ENCODE data around the gene TBXT.
"Not testable (repeated sequence)": the region's sequence is repeated elsewhere in the genome, so short reads cannot be mapped to it uniquely, and the experiment has no call there.

The TBXT gene, protein sequence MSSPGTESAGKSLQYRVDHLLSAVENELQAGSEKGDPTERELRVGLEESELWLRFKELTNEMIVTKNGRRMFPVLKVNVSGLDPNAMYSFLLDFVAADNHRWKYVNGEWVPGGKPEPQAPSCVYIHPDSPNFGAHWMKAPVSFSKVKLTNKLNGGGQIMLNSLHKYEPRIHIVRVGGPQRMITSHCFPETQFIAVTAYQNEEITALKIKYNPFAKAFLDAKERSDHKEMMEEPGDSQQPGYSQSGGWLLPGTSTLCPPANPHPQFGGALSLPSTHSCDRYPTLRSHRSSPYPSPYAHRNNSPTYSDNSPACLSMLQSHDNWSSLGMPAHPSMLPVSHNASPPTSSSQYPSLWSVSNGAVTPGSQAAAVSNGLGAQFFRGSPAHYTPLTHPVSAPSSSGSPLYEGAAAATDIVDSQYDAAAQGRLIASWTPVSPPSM

DNA sequence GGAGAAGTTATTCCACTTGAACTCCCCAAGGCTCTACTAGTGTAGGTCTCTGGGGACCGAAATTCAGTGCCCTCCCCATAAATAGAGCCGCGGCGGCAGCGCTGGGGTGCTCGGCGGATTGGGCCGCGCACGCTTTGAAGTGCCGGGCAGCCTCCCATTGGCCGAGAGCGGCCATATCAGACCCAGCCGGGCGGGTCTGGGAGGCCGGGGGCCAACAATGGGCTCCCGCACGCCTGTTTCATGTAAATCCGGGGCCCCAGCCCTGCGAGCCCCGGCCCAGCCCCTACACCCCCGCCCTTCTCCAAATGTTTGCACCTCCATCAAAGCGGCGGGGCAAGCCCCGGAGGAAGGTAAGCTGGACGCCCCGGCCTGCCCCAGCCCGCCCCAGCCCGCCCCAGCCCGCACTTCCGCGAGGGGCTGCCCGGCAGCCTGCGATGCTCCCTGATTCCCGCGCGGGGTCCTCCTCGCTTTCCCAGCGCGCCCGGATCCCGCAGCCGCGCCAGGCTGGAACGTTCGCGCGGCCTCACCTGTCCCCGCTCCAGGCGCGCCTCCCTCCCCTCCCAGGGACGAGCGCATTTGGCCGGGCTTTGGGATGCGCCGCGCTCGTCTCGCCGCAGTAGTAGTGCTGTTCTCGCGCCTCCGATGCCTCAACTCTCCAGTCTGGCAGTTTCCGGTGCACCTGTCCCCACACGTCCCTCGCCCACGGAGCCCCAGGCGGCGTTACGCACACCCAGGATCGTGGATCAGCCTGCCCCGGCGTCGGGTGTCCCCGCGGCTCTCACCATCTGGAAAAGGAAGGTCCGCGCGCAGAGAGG is at the start of gene TBXT:
TBXT (minus strand) TSS at position 51 of the 815 bp plus-strand sequence. CDS start 260 bp downstream, outside the sequence.
- DNase-seq (ENCODE audit: low read depth, low spot score) = peak; percentile 76

DNA sequence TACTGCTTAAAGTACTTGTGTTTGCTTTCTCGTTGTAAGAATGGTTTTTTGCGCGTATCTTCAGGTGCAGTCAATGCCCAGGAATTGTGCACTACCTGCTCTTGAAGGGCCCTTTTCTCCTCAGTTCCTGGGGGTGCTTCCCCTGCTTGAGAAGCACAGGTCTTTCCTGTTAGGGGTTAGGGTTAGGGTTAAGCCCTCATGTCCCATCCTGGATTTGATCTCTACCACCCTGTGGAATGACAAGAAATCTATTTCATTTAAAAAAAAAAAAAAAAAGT is 39.6 kb upstream of the TBXT start:
- DNase-seq (ENCODE audit: low read depth, low spot score) = no peak

DNA sequence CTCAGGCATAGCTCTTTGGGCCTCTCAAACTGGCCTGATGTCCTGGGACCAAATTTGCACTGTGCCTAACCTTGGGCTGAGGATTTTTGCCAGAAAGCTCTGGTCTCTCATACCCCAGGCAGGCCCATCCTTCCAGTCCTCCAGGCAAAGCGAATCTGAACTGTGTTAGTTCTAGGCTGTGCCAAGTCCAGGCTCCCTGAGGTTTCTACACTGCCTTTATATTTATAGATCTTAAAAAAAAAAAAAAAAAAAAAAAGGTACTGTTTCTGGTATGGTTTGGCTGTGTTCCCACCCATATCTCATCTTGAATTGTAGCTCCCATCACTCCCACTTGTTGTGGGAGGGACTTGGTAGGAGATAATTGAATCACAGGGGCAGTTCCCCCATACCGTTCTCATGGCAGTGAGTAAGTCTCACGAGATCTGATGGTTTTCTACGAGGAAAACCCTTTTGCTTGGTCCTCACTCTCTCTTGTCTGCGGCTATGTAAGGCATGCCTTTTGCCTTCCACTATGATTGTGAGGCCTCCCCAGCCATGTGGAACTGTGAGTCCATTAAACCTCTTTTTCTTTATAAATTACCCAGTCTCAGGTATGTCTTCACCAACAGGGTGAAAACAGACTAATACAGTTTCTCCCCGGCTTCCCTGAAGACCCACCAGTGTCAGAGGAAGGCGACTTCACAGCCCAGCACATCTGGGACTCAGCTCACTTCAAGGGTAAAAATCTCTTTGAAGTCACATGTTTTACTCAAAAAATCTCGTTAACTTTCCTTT is 39.0 kb upstream of the TBXT start:
- no peak for DNase-seq (ENCODE audit: low read depth, low spot score)

DNA sequence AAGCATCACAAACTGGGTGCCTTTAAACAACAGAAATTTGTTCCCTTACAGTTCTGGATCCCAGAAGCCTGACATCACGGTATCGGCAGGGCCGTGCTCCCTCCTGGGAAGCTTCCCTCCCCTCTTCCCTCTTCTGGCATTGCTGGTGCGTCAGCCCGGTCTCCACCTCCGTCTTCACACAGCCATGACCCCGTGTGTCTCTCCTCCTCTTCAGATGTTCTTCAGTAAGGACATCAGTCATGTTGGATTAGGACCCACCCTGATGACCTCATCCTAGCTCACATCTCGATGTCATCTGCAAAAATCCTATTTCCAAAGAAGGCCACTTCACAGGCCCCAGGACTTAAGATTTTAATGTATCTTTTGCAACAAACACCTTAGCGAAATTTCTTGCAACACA is 38.4 kb upstream of the TBXT start:
- DNase-seq (ENCODE audit: low read depth, low spot score) = no peak

DNA sequence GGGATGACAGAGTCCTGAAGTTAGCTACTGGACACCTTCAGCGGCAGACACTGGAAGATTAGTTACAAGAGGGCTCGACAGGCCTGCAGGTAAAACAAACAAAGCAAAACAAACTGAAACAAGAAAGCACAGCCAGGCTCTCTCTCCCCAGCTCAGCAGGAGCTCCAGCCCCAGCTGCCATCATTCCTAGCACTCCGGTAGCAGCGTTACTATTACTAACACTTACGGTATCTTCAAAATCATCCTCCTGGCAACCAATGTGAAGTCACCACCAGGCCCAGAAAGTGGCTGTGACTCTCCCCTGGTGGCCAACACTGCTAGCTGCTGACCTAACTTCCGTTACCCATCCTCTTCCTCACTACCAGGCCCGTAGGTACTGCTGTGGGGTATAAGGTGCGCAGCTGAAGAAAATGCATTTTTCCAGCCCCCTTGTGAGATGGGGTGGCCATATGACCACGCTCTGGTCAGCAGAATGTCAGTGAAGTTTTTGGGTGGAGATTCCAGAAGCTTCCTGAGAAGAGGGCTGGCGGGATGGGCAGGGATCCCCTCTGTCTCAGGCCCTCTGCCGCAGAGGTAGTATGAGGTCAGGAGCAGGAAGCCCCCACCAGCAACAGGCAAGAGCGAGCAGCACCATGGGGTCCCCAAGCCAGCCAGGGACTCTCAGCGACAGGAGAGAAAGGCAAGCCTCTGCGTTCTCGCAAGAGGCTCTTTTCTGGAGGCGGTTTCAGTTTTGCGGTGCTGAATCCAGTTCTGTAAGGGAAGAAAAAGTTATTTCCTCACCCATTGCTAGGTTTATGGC is 37.4 kb upstream of the TBXT start:
- peak; percentile 69 for DNase-seq (ENCODE audit: low read depth, low spot score)

DNA sequence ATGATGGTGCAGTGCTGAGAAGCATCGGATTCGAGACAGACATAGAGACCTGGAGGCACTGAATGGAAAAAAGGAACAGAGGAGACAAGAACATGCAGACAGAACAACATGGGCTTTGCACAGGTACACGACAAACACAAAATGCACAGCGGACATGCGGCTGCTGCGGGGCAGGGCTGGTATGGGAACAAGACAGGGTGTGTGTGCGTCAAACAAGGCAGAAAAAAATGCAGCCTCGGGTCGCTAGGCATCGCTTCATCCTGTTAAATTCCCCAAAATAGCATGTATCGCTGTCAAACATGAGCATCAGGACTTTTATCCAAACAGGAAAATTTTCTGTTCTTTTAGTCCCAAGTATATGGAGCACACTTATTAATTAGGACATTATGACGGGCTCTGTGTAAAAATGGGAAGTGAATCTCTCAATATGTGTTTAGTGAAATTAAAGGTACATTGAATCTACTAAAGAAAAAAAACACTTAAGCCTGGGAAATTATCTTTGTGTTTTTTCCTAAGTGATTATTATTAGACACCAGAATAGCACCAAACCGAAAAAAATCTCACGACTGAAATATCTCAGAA is 36.1 kb upstream of the TBXT start:
- no peak for DNase-seq (ENCODE audit: low read depth, low spot score)

DNA sequence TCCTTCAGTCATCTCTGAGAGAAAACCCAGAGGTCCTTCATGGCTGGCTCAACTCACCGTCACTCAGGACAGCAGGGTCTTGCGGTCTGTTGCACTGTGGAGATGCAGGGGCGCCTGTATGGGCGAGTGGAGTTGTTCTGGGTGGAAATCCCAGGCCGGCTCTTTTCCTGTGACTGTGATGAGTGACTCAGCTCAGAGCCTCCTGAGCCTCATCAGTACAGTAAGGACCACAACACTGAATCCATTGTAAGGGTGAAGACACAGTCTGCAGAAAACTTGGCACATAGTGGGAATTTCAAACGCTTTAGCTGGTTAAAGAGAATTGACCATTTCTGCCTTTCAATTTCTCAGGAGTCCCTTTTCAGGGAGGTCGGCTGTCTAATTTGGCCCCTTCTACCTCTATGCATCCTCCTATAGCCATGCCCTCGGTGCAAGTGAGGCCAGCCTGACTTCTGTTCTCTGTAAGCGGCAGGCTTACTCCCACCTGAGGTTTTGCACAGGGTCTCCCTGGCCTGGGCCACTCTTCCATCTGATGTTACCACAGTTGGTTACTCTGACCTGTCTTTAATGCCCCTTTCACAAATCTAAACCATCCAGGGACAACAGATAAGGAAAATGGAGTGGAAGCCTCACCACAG is 35.5 kb upstream of the TBXT start:
- DNase-seq (ENCODE audit: low read depth, low spot score) = no peak

DNA sequence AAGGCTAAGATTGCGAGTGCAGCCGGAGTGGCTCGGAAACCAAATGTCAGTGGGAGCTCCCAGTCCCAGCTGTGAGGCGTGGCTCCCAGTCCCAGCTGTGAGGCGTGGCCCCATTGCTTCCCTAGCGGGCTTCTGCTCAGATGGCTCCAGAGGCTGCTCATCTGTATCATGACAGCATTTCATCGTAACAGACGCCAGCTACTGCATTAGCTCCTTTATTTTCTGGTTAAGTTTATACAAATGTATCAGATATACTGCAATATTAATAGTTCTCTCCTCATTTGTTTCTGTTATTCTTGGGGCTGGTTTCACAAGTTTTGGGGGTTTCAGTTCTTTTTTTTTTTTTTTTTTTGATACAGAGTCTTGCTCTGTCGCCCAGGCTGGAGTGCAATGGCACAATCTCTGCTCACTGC is 34.7 kb upstream of the TBXT start:
- no peak for DNase-seq (ENCODE audit: low read depth, low spot score)

DNA sequence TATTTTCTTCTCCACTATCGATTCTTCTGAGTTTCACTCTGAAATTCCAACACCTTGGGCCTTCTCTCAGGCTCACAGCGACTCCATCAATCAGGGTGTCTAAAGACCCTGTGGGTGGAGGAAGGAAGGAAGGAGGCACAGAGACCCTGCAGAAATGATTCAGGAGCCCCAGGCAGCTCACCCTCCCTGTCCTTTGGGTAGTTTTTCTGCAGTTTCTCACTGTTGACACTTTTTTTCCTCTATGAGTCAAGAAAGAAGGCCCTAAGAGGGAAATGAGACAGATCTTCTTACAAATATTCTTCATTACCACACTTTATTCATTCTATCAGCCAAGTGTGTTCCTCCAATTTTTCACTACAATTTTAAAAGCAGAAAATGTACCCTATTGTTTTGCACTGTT is 34.2 kb upstream of the TBXT start:
- no peak for DNase-seq (ENCODE audit: low read depth, low spot score)

DNA sequence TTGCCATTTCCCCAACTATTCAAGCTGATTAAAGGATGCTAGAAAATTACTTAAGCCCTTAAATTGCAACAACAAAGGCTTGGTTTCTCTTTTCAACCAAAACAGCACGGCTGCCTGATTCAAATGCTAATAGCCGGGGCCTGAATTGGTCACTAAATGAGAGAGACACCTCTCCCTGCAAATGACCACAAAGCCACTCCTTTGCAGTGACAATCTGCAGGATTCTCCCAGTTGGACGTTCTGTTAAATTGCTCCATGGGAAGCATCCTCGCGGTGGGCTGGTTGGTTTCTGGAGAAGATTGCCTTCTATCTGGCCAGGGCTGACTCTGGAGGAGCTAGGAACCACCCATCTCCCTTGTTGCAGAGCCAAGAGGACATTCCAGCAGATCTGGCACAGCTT is 29.7 kb upstream of the TBXT start:
- peak; percentile 74 for DNase-seq (ENCODE audit: low read depth, low spot score)

DNA sequence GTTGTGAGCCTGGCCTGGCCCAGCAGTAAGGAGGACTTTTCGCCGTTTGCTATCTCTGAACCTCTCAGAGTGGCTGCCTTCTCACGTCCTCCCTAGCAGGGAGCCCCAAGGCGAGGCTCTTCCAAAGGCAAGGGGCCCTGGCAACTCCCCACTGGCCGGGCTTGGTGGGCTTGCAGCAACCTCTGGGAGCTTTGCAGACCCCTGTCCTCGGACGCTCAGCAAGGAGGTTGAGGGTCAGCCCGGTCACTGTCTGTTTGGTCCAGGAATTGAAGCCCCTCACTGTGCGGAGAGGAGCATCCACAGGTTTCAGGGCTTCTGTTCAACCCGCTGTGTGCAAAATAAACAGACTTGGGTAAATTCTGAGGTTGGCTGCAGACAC is 28.2 kb upstream of the TBXT start:
- DNase-seq (ENCODE audit: low read depth, low spot score) = no peak

DNA sequence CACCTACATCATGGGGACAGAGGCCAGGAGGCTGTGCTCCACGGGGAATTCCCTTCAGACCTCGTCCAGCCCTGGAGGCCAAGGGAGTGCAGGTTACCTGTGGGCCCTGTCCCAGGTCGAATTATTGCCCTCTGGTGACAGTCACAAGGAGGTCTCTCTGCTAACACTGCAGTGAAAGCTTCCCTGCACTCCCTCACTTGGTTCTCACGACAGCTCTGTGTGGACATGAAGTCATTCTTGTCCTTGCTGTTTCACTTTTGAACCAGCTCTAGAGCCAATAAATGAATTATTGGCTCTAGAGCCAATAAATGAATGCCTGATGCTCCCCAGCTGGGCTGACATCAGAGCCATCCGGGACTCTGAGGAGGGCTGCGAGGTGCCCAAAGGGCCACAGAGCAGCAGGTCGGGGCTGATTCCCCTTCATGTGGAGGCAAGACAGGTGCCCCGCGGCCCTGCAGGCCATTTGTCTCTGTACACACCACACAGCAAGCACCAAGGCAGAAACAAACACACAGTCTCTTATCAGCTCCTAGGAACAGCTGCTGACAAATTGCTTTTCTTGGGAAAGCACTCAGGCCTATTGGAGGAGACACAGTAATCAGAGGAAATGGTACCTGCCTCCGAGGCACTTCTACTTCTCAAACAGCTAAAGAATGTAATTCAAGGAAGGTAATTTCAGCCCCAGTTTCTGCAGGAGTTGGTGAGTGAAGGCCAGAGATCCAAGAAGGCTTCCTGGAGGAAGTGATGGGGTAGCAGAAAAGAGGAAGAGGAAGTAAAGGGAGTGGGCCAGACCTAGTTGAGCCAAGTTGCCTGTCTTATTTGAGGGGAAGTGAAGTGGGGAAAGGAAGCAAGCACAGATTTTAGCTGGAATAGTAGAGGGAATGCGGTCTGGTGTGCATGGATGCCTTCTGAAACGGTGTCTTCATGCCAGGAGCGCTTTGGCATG is 27.5 kb upstream of the TBXT start:
- peak; percentile 91 for DNase-seq (ENCODE audit: low read depth, low spot score)

DNA sequence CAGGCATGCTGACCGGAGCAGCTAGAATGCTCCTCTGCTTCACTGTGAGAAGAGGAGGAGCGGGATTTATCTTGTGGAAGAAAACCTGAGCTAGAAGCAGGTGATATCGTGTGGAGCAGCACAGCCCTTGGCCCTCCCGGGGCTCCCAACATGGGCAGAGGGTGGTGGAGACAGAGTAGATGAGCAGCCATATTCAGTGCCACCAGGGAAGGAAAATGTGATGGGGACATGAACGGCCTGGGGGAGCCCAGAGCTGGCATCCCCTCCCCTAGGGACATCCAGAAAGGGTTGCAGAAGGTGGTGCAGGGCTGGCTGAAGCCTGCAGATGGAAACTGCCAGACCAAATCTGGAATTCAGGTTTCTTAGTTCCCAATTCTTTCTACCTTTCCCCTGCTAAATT is 24.9 kb upstream of the TBXT start:
- DNase-seq (ENCODE audit: low read depth, low spot score) = no peak

DNA sequence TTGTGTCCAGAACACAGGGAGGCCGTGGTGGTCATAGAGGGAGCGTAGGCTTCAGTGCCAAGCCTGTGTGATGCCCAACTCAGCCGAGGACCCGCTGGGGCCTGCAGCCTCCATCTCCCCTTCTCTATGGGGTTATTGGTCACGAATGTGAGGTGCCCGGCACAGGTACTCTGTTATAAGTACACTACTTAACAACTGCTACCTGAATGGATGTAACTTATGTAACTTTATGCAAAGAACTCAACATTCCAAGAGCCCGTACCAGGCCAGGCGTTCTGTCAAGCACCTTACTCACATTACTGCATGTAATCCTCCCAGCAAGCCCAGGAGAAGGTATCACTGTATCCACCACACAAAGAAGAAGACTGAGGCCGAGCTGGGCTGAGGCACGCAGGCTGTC is 24.5 kb upstream of the TBXT start:
- DNase-seq (ENCODE audit: low read depth, low spot score) = no peak

DNA sequence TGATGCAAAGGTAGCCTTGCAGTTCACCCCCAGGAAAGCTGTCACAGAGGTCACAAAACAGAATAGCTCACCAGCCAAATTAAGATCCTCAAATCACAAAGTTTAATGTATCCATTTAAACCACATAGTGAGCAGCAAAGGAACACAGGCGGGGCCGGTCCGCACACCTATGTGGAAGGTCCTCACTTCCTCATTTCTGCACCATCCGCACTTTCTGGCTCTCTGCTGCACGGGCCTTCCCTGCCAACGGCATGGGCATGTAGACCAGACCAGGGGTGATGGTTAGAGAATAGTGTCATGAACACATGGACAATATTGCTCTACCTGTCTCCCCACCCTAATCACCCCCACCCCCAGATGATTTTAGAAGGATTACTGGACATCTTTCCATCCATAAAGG is 12.1 kb upstream of the TBXT start:
- DNase-seq (ENCODE audit: low read depth, low spot score) = no peak

DNA sequence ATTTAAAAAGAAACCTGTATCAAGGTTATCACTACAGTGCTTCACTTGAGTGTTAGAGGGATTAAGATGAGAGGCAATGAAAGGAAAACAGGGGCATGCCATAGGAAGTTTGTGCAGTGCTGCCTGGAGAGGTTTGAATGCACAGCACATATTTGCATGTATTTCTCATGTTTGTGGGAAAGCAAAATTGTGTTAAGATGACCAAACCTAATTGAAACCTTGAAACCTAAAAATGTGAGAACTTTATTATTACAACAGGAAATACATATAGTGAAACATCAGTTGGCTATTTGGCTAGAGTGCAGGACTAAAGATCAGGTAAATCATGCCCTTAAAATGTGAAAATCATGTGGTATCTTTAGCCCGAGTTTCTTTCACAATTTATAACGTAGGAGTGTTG is 8.5 kb upstream of the TBXT start:
- no peak for DNase-seq (ENCODE audit: low read depth, low spot score)

DNA sequence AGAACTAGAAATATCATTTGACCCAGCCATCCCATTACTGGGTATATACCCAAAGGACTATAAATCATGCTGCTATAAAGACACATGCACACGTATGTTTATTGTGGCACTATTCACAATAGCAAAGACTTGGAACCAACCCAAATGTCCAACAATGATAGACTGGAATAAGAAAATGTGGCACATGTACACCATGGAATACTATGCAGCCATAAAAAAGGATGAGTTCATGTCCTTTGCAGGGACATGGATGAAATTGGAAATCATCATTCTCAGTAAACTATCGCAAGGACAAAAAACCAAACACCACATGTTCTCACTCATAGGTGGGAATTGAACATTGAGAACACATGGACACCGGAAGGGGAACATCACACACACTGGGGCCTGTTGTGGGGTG is 7.4 kb upstream of the TBXT start:
- not testable (repeated sequence) for DNase-seq (ENCODE audit: low read depth, low spot score)

DNA sequence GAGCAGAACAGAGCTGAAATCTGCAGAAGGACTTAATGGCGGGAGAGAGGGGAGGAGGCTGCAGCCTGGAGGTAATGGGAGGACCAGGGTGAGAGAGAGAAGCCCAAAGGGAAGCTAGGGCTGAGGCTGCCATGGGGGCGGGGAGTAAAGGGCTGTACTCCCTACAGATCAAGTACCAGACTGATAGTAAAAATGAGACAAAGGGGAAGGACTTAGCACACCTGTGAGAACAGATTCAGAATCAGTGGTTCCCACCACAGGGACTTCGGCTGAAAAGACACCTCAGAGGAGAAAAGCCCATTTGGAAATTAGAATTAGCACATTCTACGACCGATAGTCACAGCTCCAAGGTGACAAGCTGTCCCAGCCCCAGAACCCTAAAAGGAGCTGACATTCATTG is 6.4 kb upstream of the TBXT start:
- no peak for DNase-seq (ENCODE audit: low read depth, low spot score)

DNA sequence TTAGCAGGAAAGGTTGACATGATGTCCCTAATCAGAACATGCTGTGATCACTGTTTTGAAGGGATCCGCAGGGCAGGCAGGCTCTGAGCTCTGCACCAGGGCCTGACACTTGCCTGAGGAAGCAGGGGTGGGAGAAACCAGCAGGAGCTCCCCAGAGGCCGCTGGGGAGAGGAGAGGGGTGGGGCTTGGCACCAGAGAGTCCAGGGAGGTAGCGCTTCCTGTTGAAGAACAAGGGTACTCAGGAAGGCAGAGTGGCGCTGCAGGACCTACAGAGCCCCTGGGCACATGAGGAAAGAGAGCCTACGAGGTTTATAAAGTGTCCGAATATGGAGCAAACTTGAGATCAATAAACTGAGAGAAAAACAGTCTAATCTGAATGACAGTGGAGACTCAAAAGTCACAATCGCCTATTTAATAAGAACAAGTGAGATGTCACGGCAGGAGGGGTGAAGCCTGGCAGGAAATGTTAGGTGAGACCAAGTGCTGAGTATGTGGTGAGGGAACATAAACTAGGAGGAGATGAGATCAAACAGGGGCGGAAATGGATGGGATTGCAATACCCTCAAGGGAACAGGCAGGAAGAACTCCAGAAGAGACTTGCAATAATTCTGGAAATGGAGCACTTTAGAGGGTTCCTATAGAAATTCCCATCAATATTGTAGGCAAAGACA is 5.8 kb upstream of the TBXT start:
- DNase-seq (ENCODE audit: low read depth, low spot score) = peak; percentile 76
